ENCODE data around the gene PRDX6.
A peak's percentile ranks its signal among the peaks of the same experiment; 100 is the strongest.

Gene PRDX6

DNA sequence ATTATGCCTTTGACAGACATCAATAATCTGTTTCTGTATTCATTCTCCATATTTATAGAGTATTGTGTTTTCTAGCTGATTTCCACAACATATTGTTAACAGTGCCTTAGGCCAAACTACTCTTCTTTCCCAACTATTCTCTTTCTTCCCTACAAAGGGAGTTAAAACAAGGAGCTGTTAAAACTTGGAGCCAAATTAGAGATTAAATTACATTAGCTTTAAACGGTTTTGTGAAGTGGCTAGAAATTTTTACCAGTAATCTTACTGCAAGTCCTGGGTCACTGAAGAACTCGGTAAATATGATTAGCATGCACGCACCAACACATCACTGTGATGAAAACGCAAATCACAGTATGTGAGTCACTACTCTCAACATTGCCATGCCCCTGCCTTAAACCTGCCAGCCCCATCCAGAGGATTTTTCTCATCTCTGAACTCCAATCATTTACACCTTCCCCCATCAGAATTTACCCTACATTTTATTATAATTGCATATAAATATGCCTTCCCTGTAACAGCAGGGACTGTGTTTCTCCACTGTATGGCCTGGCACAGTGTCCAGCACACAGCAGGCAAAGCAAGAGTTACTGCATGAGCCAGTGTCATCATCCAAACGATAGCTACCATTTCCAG lies 1.5 kb upstream of the PRDX6 start:
- Histone ChIP-seq H3K4me1 (ENCODE audit: control insufficient read depth, insufficient read depth, low read length) (peaks cover 6% of the 10 kb centered on the region), H3K4me3 (ENCODE audit: low read depth, low read length) (peak overlapping the region; percentile 10), H3K9me3 (ENCODE audit: control insufficient read depth, insufficient read depth, low read depth, low read length) (no peaks in the 10 kb centered on the region), H3K27ac (ENCODE audit: extremely low read depth, low read depth, low read length) (no peak overlapping the region), H3K36me3 (ENCODE audit: control insufficient read depth in 2 of 2, insufficient read depth in 1 of 2, low read length in 2 of 2) (peaks cover 0 to 22% of the 10 kb centered on the region in 2 experiments; a peak in 1 of 3 replicates)
- TF ChIP-seq, protein P1, sequence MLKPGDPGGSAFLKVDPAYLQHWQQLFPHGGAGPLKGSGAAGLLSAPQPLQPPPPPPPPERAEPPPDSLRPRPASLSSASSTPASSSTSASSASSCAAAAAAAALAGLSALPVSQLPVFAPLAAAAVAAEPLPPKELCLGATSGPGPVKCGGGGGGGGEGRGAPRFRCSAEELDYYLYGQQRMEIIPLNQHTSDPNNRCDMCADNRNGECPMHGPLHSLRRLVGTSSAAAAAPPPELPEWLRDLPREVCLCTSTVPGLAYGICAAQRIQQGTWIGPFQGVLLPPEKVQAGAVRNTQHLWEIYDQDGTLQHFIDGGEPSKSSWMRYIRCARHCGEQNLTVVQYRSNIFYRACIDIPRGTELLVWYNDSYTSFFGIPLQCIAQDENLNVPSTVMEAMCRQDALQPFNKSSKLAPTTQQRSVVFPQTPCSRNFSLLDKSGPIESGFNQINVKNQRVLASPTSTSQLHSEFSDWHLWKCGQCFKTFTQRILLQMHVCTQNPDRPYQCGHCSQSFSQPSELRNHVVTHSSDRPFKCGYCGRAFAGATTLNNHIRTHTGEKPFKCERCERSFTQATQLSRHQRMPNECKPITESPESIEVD (tag by site-specific recombination; IDR thresholded peaks at IDR 0.05) = peak; percentile 75
- TF ChIP-seq OVOL3 (tag by site-specific recombination; IDR thresholded peaks at IDR 0.05) (no peak), WT1 (tag by site-specific recombination; IDR thresholded peaks at IDR 0.05) (peak; percentile 66), ZNF514 (tag by site-specific recombination; IDR thresholded peaks at IDR 0.05) (no peak), ZNF600 (tag by site-specific recombination; IDR thresholded peaks at IDR 0.05) (peak; percentile 59), ZNF133 (tag by site-specific recombination; IDR thresholded peaks at IDR 0.05) (no peak), IKZF3 (tag by site-specific recombination; IDR thresholded peaks at IDR 0.05) (no peak), ZBTB17 (tag by site-specific recombination; IDR thresholded peaks at IDR 0.05) (peak; percentile 52), ZNF792 (tag by site-specific recombination; IDR thresholded peaks at IDR 0.05) (no peak), ZNF175 (tag by site-specific recombination; IDR thresholded peaks at IDR 0.05) (no peak), ZNF324 (tag by site-specific recombination; IDR thresholded peaks at IDR 0.05) (no peak), ZNF335 (tag by site-specific recombination; conservative IDR thresholded peaks at IDR 0.05) (peak; percentile 68), GFI1B (tag by site-specific recombination; IDR thresholded peaks at IDR 0.05) (0 out of 2 replicates have a peak, but pooled peaks have one; percentile 8), ZNF292 (tag by site-specific recombination; IDR thresholded peaks at IDR 0.05; ENCODE audit: borderline replicate concordance, low read depth) (no peak), ZNF677 (tag by site-specific recombination; IDR thresholded peaks at IDR 0.05) (no peak)
- TF ChIP-seq, protein P2, sequence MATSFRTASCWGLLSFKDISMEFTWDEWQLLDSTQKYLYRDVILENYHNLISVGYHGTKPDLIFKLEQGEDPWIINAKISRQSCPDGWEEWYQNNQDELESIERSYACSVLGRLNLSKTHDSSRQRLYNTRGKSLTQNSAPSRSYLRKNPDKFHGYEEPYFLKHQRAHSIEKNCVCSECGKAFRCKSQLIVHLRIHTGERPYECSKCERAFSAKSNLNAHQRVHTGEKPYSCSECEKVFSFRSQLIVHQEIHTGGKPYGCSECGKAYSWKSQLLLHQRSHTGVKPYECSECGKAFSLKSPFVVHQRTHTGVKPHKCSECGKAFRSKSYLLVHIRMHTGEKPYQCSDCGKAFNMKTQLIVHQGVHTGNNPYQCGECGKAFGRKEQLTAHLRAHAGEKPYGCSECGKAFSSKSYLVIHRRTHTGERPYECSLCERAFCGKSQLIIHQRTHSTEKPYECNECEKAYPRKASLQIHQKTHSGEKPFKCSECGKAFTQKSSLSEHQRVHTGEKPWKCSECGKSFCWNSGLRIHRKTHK (tag by site-specific recombination; IDR thresholded peaks at IDR 0.05) = peak; percentile 37; the same call in 1 of the 2 replicates
- TF ChIP-seq, protein P3, sequence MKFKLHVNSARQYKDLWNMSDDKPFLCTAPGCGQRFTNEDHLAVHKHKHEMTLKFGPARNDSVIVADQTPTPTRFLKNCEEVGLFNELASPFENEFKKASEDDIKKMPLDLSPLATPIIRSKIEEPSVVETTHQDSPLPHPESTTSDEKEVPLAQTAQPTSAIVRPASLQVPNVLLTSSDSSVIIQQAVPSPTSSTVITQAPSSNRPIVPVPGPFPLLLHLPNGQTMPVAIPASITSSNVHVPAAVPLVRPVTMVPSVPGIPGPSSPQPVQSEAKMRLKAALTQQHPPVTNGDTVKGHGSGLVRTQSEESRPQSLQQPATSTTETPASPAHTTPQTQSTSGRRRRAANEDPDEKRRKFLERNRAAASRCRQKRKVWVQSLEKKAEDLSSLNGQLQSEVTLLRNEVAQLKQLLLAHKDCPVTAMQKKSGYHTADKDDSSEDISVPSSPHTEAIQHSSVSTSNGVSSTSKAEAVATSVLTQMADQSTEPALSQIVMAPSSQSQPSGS (tag by site-specific recombination; IDR thresholded peaks at IDR 0.05; ENCODE audit: low read depth) = no peak
- TF ChIP-seq, protein P4, sequence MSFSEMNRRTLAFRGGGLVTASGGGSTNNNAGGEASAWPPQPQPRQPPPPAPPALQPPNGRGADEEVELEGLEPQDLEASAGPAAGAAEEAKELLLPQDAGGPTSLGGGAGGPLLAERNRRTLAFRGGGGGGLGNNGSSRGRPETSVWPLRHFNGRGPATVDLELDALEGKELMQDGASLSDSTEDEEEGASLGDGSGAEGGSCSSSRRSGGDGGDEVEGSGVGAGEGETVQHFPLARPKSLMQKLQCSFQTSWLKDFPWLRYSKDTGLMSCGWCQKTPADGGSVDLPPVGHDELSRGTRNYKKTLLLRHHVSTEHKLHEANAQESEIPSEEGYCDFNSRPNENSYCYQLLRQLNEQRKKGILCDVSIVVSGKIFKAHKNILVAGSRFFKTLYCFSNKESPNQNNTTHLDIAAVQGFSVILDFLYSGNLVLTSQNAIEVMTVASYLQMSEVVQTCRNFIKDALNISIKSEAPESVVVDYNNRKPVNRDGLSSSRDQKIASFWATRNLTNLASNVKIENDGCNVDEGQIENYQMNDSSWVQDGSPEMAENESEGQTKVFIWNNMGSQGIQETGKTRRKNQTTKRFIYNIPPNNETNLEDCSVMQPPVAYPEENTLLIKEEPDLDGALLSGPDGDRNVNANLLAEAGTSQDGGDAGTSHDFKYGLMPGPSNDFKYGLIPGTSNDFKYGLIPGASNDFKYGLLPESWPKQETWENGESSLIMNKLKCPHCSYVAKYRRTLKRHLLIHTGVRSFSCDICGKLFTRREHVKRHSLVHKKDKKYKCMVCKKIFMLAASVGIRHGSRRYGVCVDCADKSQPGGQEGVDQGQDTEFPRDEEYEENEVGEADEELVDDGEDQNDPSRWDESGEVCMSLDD (tag by site-specific recombination; IDR thresholded peaks at IDR 0.05) = no peak
- ChIA-PET CTCF (interaction anchor here (0.7 to 1.4 kb wide), 4 partner anchors 23 to 393 kb away, joined by 3 read pairs; no protein-coding TSS in a partner anchor), POLR2A (interaction anchor here (1.5 to 1.7 kb wide), 3 partner anchors 239 to 943 kb away, joined by 3 to 10 read pairs (median 10); partner anchors contain the start of genes KLHL20 and ZBTB37)
